PC-3 (cell line): ENCODE measurements around the gene FER1L5.

ENCODE experiments used
- CTCF ChIP-seq: fragments of 300-600 bp; sonication (generic); conservative IDR thresholded peaks from 2 replicates; pipeline ENCODE4 v1.5.1; 2017; ENCODE audit warnings: antibody characterized with exemption, low read depth, mild to moderate bottlenecking, low read length
- EZH2 ChIP-seq: fragments of 300-600 bp; sonication (generic); IDR thresholded peaks from one replicate; pipeline ENCODE4 v1.6.1; 2017; ENCODE audit warnings: antibody characterized with exemption, mild to moderate bottlenecking, low read length; ENCODE audit not compliant: unreplicated experiment
- EZH2phosphoT487 ChIP-seq: fragments of 300-600 bp; sonication (generic); IDR thresholded peaks from 2 replicates; pipeline ENCODE4 v1.6.1; 2018; ENCODE audit warnings: mild to moderate bottlenecking, antibody characterized with exemption, low read length, borderline replicate concordance

- TF ChIP-seq CTCF = no peak
- no peak for TF ChIP-seq EZH2
- no peak for TF ChIP-seq EZH2phosphoT487
Observed at GRCh38 chr2:96642564-96643360, at the start of gene FER1L5.
